CD4-positive, alpha-beta T cell treated with Interleukin-6 at 100 ng/mL for 8 hours (primary cell): Measurements from ENCODE around the gene GPSM3.
"Not testable (repeated sequence)": the region's sequence is repeated elsewhere in the genome, so short reads cannot be mapped to it uniquely, and the experiment has no call there.

ENCODE experiments used
- DNase-seq: peaks from one replicate; pipeline ENCODE4 v3.0.0-alpha.2; 2020; ENCODE audit warnings: mixed read lengths, low spot score

Gene GPSM3

DNA sequence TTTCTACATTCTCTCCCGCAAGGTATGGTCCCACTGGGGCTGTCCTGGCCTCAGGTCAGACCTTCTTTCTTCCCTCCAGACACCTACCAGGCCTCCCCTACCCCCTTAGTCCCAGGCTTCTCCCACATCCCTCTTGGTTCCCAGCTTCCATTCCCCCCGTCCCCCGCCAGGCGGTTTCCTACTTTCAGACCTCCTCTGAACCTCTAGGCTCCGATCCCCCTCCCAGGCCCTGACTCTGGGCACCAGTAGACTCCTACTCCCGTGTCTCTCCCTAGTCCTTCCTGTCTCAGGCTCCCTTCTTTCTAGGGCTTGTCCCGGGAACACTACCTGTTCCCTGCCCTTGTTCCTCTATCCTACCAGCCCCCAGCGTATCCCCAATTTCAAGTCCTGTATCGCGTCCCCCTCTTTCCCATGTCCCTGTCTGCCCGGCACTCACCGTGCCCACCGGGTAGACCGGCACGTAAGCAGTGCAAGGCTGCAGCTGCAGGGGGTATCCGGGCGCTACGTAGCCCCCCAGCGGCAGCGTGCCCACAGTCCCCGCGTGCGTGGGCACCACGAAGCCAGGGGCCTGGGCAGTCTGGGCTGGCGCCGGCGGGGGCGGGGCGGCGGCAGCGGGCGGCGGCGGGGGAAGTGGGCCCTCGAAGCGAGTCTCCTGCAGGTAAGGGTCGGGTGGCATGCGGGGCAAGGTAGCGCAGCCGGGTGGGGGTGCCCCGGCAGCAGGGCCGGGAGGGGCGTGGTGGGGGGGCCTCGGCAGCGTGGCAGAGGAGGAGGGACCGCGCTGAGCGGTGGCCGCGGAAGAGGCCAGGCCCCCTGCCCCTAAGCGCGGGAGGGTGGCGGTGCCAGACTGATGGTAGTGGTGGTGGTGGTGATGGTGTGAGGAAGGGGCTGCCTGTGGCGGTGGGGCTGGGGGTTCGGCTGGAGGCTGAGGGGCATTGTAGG, 42.2 kb downstream of the GPSM3 start:
- no peak for DNase-seq

DNA sequence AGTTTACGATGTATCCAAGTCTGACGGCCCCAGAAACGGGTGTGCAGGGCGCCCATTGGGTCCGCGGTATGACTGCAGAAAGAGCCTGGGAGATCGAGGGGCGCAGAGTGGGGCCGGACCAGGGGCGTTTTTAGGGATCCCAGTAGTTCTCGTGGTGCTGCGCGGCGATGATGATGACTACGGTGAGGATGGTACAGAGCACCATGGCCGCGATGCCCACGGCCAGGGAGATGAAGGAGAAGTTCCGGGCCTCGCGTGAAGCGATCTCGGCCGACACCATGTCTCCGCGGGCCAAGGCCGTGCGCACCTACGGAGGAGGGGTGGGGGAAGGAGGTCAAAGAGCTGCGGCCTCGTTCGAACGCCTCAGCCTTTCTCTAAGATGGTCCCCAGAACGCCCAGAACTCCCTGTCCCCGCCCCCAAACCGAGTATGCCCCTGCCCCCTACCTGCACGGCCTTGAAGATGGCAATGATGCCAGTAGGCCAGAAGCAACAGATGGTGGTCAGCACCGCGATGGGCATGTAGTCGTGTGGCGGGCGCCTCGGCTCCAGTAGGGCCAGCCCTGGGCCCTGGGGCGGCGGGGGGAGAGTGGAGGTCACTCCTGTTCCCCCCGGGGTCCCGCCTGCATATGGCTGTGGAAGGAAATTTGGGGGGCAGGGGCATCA, 43.2 kb downstream of the GPSM3 start:
- DNase-seq: no peak

DNA sequence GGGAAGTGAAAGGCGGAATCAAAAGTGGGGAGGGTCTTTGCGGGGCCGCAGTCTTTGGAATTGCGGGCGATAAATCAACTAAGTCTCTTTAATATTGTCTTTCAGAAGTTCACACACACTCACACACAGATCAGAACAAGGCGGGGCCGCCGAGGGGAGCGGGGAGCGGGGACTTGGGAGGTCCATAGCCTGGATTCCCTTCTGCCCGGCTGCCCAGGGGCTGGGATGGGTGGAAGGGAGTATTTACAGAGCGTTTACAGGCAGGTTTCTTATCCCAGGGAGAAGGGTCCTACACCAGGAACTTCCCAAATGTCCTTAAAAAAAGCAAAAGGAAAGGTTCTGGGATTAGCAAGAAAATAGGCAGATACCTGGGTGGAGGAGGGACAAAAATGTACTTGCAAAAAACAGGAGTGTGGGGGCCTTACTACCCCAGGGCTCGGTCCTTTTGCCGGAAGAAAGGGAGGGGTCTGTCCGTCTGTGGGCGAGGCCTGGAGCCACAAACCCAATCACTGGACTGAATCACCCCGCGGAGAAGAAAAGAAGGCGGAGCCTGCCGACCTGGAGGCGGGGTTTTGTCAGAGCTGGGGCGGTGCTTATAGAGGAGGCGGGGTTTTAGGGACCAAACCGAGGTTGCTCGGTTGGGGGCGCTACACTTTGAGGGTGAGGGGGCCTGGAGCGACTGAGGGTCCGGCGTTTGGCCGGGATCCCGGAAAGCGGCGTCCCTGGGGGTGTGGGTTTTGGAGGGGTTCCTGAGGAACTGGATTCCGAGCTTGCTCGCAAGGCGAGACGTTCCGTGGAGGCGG, 44.0 kb downstream of the GPSM3 start:
- DNase-seq: peak; percentile 57

DNA sequence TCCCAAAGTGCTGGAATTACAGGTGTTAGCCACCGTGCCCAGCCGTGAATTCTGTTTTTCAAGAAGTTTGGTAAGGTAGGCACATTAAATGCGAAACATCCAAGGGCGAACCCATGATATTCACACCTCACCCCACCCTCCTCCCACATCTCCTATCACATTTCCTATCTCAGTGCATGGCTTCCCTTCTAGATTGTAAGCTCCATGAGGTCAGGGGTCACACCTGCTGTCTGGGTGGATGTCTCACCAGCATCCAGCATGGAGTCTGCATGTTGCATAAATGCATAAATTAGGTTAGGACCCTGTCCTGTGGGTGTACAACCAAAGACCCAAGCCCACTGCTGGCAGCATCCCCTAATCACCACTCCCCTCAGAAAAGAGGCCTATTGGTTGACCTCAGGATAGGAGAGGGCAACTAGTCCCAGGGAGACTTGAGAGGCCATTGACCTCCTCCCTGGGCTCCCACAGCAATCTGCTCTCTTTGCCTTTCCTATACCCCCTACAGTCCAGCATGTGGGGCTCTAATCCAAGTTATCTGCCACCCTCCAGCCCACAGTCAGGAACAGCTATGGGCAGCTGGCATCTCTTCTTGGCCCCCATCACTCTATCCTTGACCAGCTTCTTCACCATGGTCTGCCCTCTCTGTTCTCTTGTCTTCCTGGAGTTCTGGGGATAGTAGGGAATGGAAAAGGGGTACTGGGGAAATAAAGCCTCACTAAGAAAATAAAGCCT, 44.9 kb downstream of the GPSM3 start:
- no peak for DNase-seq

DNA sequence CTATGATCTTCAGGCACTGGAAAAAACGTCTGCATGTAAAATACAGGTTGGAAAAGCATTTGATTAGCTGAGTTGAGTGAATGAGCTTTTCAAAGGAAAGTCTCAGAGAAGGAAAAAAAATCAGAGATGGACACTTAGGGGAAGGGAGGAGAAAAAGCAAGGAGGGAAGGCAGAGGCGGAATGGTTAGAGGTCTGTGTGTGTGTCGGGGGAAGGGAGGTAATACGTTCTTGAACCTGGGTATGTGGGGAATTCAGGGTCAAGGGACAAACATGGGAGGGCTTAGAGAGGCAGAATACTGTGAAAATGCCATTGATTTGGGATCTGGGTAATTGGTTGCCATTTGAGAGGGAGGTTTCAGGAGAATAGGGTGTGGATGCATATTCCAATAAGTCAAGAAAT, 45.8 kb downstream of the GPSM3 start:
- no peak for DNase-seq

DNA sequence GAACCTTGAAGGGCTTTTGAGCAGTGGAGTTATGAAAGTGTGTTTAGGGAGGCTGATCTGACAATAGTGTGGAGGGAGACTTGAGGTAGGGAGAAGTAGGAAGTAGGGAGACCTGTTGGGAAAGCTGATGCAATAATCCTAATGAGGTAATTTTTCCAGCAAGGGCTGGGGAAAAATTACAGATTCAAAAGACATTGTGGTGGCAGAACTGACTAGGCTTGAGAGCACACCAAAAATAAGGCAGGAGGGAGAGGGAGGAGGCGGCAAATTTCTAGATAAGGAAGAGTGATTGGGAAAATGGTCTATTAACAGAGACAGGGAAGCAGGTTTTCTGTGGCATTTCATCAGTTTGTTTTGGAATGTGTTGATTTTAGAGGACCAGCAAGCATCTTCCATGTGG, 46.2 kb downstream of the GPSM3 start:
- no peak for DNase-seq

DNA sequence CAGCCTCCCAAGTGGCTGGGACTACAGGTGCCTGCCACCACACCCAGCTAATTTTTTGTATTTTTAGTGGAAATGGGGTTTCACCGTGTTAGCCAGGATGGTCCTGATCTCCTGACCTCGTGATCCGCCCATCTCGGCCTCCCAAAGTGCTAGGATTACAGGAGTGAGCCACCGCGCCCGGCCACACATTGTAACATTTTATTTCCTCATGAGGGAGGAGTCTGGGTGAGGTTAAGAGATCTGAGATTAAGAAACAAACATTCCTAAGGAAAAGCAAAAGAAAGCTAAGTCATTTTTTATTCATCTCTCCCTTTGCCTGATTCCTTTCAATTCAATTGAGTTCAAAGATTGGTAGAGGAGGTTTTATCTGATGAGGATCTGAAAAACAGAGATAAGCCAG, 48.2 kb downstream of the GPSM3 start:
- DNase-seq: not testable (repeated sequence)
